ENCODE measurements around the gene PFKFB4. TPM values are rescaled to one million over a fixed set of nuclear protein-coding genes. Genes with fewer than 3 reads are reported as not detected.

The PFKFB4 gene
- total RNA-seq, 4 donors from 2014 or later = 1.8 to 2.9 (median 1.9) TPM

DNA sequence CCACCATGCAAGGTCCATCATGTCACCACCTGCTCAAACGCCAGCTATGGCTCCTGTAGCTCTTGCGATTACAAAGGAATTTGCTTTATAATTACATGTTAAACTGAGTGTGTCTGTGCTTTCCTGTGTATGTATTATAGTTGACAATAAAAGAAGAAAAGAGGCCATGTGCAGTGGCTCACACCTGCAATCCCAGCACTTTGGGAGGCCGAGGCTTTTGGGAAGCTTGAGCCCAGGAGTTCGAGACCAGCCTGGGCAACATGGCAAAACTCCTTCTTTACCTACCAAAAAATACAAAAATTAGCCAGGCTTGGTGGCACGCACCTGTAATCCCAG is 83.0 kb downstream of the PFKFB4 start:
- no peak for DNase-seq (ENCODE audit: extremely low spot score)
- H3K4me1 ChIP-seq = peaks cover 46 to 48% (median 47%) of the 10 kb centered on the region in 4 donors
- intact Hi-C loops (cut with DNase I) = no loop called here
- H3K27ac ChIP-seq (replicated peaks in 1 of 4) = peak overlapping the region; percentile 89 to 97 (median 94)
- H3K27me3 ChIP-seq = no peaks in the 10 kb centered on the region
- peaks cover 3 to 40% (median 24%) of the 10 kb centered on the region in 4 donors for H3K36me3 ChIP-seq
- peak overlapping the region; percentile 59 to 83 (median 70) for H3K4me3 ChIP-seq
- WGBS = 70% methylated on average over 5 of the region's 5 CpGs
- H3K9me3 ChIP-seq = no peaks in the 10 kb centered on the region
- TF ChIP-seq EP300 (IDR thresholded peaks at IDR 0.05) = no peak
- TF ChIP-seq POLR2AphosphoS5 (IDR thresholded peaks at IDR 0.05) = no peak
- TF ChIP-seq, protein P1, sequence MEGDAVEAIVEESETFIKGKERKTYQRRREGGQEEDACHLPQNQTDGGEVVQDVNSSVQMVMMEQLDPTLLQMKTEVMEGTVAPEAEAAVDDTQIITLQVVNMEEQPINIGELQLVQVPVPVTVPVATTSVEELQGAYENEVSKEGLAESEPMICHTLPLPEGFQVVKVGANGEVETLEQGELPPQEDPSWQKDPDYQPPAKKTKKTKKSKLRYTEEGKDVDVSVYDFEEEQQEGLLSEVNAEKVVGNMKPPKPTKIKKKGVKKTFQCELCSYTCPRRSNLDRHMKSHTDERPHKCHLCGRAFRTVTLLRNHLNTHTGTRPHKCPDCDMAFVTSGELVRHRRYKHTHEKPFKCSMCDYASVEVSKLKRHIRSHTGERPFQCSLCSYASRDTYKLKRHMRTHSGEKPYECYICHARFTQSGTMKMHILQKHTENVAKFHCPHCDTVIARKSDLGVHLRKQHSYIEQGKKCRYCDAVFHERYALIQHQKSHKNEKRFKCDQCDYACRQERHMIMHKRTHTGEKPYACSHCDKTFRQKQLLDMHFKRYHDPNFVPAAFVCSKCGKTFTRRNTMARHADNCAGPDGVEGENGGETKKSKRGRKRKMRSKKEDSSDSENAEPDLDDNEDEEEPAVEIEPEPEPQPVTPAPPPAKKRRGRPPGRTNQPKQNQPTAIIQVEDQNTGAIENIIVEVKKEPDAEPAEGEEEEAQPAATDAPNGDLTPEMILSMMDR (IDR thresholded peaks at IDR 0.05) = no peak
- TF ChIP-seq POLR2A (IDR thresholded peaks at IDR 0.05; ENCODE audit: low read depth) = no peak

DNA sequence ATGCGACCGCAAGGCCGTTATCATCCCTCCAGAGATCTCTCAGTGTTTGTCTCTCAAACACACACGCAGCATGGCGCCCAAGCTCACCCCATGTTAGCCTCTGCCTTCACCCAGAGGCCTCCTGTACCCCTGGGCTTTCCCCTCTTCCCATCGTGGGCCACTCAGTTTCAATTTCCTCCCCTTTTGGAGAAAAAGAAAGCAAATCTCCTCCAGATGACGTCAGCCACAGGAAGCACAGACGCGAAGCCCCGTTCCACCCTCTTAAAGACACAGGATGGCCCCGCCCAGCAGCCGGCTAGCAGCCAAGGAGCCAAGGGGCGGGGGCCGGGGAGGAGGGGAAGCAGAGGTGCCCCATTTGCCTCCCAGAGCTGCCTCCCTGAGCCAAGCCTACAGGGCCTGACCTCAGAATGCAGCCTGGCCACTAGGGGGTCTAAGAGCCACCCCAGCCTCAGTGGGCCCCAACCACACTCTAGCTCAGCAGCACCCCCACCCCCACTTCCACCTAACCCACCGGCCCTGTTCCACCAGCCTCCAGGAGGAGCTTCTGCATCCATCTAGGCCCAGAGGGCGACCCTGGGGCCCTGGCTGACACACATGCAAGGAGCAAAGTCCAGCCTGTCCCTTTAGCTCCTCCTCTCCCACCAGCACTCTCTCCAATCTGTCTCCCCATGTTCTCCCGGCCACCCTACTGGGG is 83.5 kb downstream of the PFKFB4 start:
- intact Hi-C loops (cut with DNase I) = no loop called here
- Histone ChIP-seq H3K27me3 (no peaks in the 10 kb centered on the region), H3K4me1 (peaks cover 51 to 53% (median 52%) of the 10 kb centered on the region in 4 donors), H3K36me3 (peaks cover 7 to 41% (median 27%) of the 10 kb centered on the region in 4 donors), H3K9me3 (no peaks in the 10 kb centered on the region), H3K27ac (replicated peaks in 1 of 4) (peak overlapping the region; percentile 89 to 97 (median 94)), H3K4me3 (peak overlapping the region; percentile 59 to 83 (median 70))
- DNase-seq (ENCODE audit: extremely low spot score) = peak; percentile 98
- TF ChIP-seq EP300 (IDR thresholded peaks at IDR 0.05) (no peak), POLR2A (IDR thresholded peaks at IDR 0.05; ENCODE audit: low read depth) (peak; percentile 33), POLR2AphosphoS5 (IDR thresholded peaks at IDR 0.05) (peak; percentile 91 to 93)
- TF ChIP-seq, protein P1 (IDR thresholded peaks at IDR 0.05) = peak in 2 of 3 experiments; percentile 37 to 46
- 4% methylated on average over 15 of the region's 17 CpGs for WGBS

DNA sequence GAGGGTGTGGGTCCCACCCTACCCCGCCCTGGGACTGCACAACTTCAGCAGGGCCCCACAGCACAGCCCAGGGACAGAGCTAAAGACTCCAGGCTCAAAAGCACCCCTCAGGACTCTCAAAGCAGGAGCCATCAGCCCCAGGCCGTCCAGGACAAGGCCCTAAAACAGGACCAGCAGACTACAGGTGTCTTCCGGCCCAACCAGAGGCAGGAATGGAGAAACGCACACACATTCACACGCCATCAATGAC is 84.0 kb downstream of the PFKFB4 start:
- TF ChIP-seq EP300 (IDR thresholded peaks at IDR 0.05) = no peak
- no peak for TF ChIP-seq POLR2AphosphoS5 (IDR thresholded peaks at IDR 0.05)
- Histone ChIP-seq H3K27me3 (no peaks in the 10 kb centered on the region), H3K36me3 (peaks cover 9 to 43% (median 30%) of the 10 kb centered on the region in 4 donors), H3K9me3 (no peaks in the 10 kb centered on the region), H3K27ac (replicated peaks in 1 of 4) (peak overlapping the region; percentile 89 to 97 (median 94)), H3K4me1 (peaks cover 55 to 57% (median 57%) of the 10 kb centered on the region in 4 donors), H3K4me3 (peak overlapping the region; percentile 59 to 83 (median 70))
- DNase-seq (ENCODE audit: extremely low spot score) = no peak
- intact Hi-C loops (cut with DNase I) = no loop called here
- WGBS = 0% methylated on average over 4 of the region's 5 CpGs

DNA sequence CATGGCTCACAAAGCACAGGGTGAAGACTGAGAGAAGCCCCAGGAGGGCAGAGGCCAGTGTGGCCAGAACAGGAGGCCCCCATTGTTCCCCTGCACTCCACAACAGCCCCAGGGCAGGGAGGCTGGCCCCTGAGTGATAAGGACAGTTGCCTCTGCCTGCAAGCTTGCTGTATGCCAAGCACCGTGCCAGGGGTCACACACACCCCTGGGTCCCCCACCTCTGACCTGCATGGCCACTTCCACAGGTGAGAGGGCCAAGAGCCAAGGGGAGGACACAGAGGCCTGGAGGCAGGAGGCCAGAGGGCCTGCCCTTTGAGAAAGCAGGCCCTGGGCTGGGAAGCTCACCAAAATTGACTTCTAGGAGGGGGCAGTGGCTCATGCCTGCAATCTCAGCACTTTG is 86.3 kb downstream of the PFKFB4 start:
- Histone ChIP-seq H3K4me3 (no peak overlapping the region), H3K27me3 (no peaks in the 10 kb centered on the region), H3K36me3 (peaks cover 14 to 37% (median 32%) of the 10 kb centered on the region in 4 donors), H3K27ac (replicated peaks in 1 of 4) (peak overlapping the region; percentile 60 to 99 (median 97)), H3K9me3 (no peaks in the 10 kb centered on the region), H3K4me1 (peaks cover 77 to 81% (median 79%) of the 10 kb centered on the region in 4 donors)
- intact Hi-C loops (cut with DNase I) = no loop called here
- no peak for DNase-seq (ENCODE audit: extremely low spot score)
- WGBS = 88% methylated on average over 1 of the region's 1 CpG
- TF ChIP-seq EP300 (IDR thresholded peaks at IDR 0.05) (no peak), POLR2AphosphoS5 (IDR thresholded peaks at IDR 0.05) (no peak), POLR2A (IDR thresholded peaks at IDR 0.05; ENCODE audit: low read depth) (no peak)
- TF ChIP-seq, protein P1 (IDR thresholded peaks at IDR 0.05) = no peak

DNA sequence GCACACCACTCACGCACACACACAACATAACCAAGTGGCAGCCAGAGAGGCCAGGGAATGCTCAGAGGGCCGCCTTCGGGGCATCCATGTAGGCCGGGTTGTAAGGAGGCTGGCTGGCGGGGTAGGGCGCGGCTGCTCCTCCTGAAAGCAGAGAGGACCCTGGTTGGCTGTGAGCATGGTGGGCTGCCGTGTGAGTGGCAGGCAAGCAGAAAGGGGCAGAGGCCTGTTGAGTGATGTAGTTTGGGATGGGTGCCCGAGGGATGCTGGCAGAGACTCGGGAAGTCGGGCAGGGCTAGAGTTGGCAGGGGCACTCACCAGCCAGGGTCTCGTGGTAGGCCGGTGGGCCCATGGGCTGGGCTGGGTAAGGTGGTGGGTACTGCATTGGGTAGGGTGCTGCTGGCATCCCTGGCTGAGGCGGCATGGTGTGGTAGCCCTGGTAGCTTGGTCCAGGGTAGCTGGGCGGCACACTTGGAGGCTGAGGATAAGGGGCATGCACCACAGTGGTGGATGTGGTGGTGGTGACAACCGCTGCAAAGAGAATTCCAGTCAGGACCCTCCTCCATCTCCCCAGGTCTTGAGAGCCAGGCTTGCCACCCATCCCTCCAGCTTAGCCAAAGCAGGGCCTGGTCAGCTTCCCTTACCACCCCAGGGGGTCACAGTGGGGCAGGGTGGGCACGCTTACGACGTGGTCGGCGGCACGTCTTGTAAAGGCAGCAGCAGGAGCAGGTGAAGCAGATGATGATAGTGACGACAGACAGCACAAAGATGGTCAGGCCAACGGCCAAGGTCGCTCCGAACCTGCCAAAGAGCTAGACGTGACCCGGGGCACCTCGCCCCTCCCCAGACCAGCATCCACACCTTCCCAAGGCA is 87.3 kb downstream of the PFKFB4 start:
- Histone ChIP-seq H3K36me3 (peaks cover 14 to 43% (median 37%) of the 10 kb centered on the region in 4 donors), H3K9me3 (no peaks in the 10 kb centered on the region), H3K27me3 (no peaks in the 10 kb centered on the region), H3K27ac (replicated peaks in 1 of 4) (peak overlapping the region; percentile 96 to 100 (median 98)), H3K4me3 (no peak overlapping the region), H3K4me1 (peaks cover 86 to 89% (median 88%) of the 10 kb centered on the region in 4 donors)
- TF ChIP-seq, protein P1 (IDR thresholded peaks at IDR 0.05) = no peak
- TF ChIP-seq POLR2AphosphoS5 (IDR thresholded peaks at IDR 0.05) (no peak), EP300 (IDR thresholded peaks at IDR 0.05) (no peak), POLR2A (IDR thresholded peaks at IDR 0.05; ENCODE audit: low read depth) (no peak)
- 85% methylated on average over 20 of the region's 29 CpGs for WGBS
- intact Hi-C loops (cut with DNase I) = no loop called here
- no peak for DNase-seq (ENCODE audit: extremely low spot score)
